Measurements from ENCODE around the gene FAM174C. TPM values are rescaled to one million over a fixed set of nuclear protein-coding genes. Genes with fewer than 3 reads are reported as not detected.
A peak's percentile ranks its signal among the peaks of the same experiment; 100 is the strongest.

Gene FAM174C
- total RNA-seq, 1 experiment from 2014 or later = 77.1 TPM

GRCh38 chr19:1258163-1258492, 17.2 kb upstream of the FAM174C start:
- no peaks in the 10 kb centered on the region for H3K9me3 ChIP-seq (ENCODE audit: control insufficient read depth in 1 of 2, insufficient read depth in 1 of 2, low read depth in 1 of 2, low read length in 2 of 2)
- DNase-seq (ENCODE audit: low read depth, low spot score) (no peak), ATAC-seq (no peak)
- H3K27ac ChIP-seq (ENCODE audit: low read depth, low read length) = peak overlapping the region; percentile 90
- peaks cover 3% of the 10 kb centered on the region; the same call in 1 of the 2 replicates for H4K20me1 ChIP-seq (ENCODE audit: insufficient read depth)
- POLR2A ChIA-PET = interaction anchor here (1.6 to 4.4 kb wide), 2 partner anchors 11 to 16 kb away, joined by 5 to 54 read pairs; partner anchors contain the start of gene CIRBP
- no peak overlapping the region for H3K4me3 ChIP-seq (replicated peaks in 1 of 2; ENCODE audit: low read depth in 1 of 2, low read length in 2 of 2)
- TSS peak; percentile 29 for BruUV-seq (replicated peaks)
- H3K9me2 ChIP-seq (ENCODE audit: insufficient read depth) = no peaks in the 10 kb centered on the region
- peaks cover 59% of the 10 kb centered on the region for H3K79me2 ChIP-seq (ENCODE audit: insufficient read depth, low read length)
- RAD21 ChIA-PET (ENCODE audit: low non-redundant PET in 1 of 2, low total read pairs in 2 of 2, uncharacterized antibody in 2 of 2, unreplicated experiment in 2 of 2) = interaction anchor here in 1 of 2 experiments (1.0 kb wide), 1 partner anchor 8 kb away, joined by 6 read pairs; no protein-coding TSS in a partner anchor
- peak overlapping the region; percentile 76 for H3K4me2 ChIP-seq (ENCODE audit: low read length)
- TF ChIP-seq POLR2A (IDR thresholded peaks at IDR 0.05; ENCODE audit: borderline replicate concordance, extremely low read depth, insufficient read depth, insufficient read length) (no peak), POLR2AphosphoS5 (IDR thresholded peaks at IDR 0.05; ENCODE audit: low read depth, low read length) (0 out of 2 replicates have a peak, but pooled peaks have one; percentile 40)
- TF ChIP-seq, protein P1, sequence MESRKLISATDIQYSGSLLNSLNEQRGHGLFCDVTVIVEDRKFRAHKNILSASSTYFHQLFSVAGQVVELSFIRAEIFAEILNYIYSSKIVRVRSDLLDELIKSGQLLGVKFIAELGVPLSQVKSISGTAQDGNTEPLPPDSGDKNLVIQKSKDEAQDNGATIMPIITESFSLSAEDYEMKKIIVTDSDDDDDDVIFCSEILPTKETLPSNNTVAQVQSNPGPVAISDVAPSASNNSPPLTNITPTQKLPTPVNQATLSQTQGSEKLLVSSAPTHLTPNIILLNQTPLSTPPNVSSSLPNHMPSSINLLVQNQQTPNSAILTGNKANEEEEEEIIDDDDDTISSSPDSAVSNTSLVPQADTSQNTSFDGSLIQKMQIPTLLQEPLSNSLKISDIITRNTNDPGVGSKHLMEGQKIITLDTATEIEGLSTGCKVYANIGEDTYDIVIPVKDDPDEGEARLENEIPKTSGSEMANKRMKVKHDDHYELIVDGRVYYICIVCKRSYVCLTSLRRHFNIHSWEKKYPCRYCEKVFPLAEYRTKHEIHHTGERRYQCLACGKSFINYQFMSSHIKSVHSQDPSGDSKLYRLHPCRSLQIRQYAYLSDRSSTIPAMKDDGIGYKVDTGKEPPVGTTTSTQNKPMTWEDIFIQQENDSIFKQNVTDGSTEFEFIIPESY (IDR thresholded peaks at IDR 0.05; ENCODE audit: extremely low read depth, insufficient replicate concordance, low read length) = no peak
- CTCF ChIA-PET = interaction anchor here (1.9 kb wide), 1 partner anchor 8 kb away, joined by 8 read pairs; no protein-coding TSS in a partner anchor
- peak overlapping the region; percentile 65 for H3K9ac ChIP-seq (ENCODE audit: low read length)
- peaks cover 47 to 94% of the 10 kb centered on the region in 2 experiments for H3K4me1 ChIP-seq (ENCODE audit: control insufficient read depth in 1 of 2, insufficient read depth in 2 of 2, low read length in 2 of 2)
- intact Hi-C loops (cut with micrococcal nuclease) = no loop called here
- H2AFZ ChIP-seq (ENCODE audit: low read depth, low read length, poor library complexity, severe bottlenecking) = no peak overlapping the region
- H3K36me3 ChIP-seq (ENCODE audit: control insufficient read depth in 1 of 2, insufficient read depth in 2 of 2, low read length in 2 of 2) = peaks cover 24 to 43% of the 10 kb centered on the region in 2 experiments
- no peaks in the 10 kb centered on the region for H3K27me3 ChIP-seq (ENCODE audit: insufficient read depth, low read length)

GRCh38 chr19:1258707-1259205, 16.6 kb upstream of the FAM174C start:
- no peak for ATAC-seq
- BruUV-seq (replicated peaks) = no TSS peak
- Histone ChIP-seq H3K79me2 (ENCODE audit: insufficient read depth, low read length) (peaks cover 53% of the 10 kb centered on the region), H3K36me3 (ENCODE audit: control insufficient read depth in 1 of 2, insufficient read depth in 2 of 2, low read length in 2 of 2) (peaks cover 23 to 37% of the 10 kb centered on the region in 2 experiments), H3K27ac (ENCODE audit: low read depth, low read length) (peak overlapping the region; percentile 90), H3K9me2 (ENCODE audit: insufficient read depth) (no peaks in the 10 kb centered on the region), H3K4me2 (ENCODE audit: low read length) (peak overlapping the region; percentile 76), H3K27me3 (ENCODE audit: insufficient read depth, low read length) (no peaks in the 10 kb centered on the region), H3K4me1 (ENCODE audit: control insufficient read depth in 1 of 2, insufficient read depth in 2 of 2, low read length in 2 of 2) (peaks cover 45 to 94% of the 10 kb centered on the region in 2 experiments), H3K4me3 (replicated peaks in 1 of 2; ENCODE audit: low read depth in 1 of 2, low read length in 2 of 2) (peak overlapping the region; percentile 31 to 41; a peak in 3 of 4 replicates), H2AFZ (ENCODE audit: low read depth, low read length, poor library complexity, severe bottlenecking) (no peak overlapping the region), H3K9me3 (ENCODE audit: control insufficient read depth in 1 of 2, insufficient read depth in 1 of 2, low read depth in 1 of 2, low read length in 2 of 2) (no peaks in the 10 kb centered on the region), H3K9ac (ENCODE audit: low read length) (peak overlapping the region; percentile 65), H4K20me1 (ENCODE audit: insufficient read depth) (no peaks in the 10 kb centered on the region; the same call in 1 of the 2 replicates)
- intact Hi-C loops (cut with micrococcal nuclease) = no loop called here
- RAD21 ChIA-PET (ENCODE audit: low non-redundant PET in 1 of 2, low total read pairs in 2 of 2, uncharacterized antibody in 2 of 2, unreplicated experiment in 2 of 2) = no interaction called here
- TF ChIP-seq EZH2 (IDR thresholded peaks at IDR 0.05) (no peak), ELF1 (IDR thresholded peaks at IDR 0.05; ENCODE audit: borderline replicate concordance, low read depth) (no peak), ZFX (IDR thresholded peaks at IDR 0.05) (no peak)
- CTCF ChIA-PET = interaction anchor here (1.9 kb wide), 1 partner anchor 7 kb away, joined by 8 read pairs; no protein-coding TSS in a partner anchor
- POLR2A ChIA-PET = interaction anchor here (1.6 to 4.4 kb wide), 2 partner anchors 11 to 15 kb away, joined by 5 to 54 read pairs; partner anchors contain the start of gene CIRBP
- no peak for DNase-seq (ENCODE audit: low read depth, low spot score)
